AG10803 (cell line): ENCODE data around the gene STK39.

Source experiments
- DNase-seq: peaks from one replicate; pipeline ENCODE4 v3.0.0; 2010; ENCODE audit warnings: low read depth
- H3K4me3 ChIP-seq: 2 replicates; pipeline ENCODE4 v1.5.1; 2011; ENCODE audit warnings: mild to moderate bottlenecking, low read length, control low read depth
- CTCF ChIP-seq: conservative IDR thresholded peaks from 2 replicates; pipeline ENCODE4 v1.5.1; 2011; ENCODE audit warnings: mild to moderate bottlenecking, low read length, control low read depth, inconsistent platforms

Gene STK39

GRCh38 chr2:167916756-167917155, 330.6 kb downstream of the STK39 start:
- no peak for DNase-seq
- no peak for TF ChIP-seq CTCF
- H3K4me3 ChIP-seq: no peak overlapping the region

- DNase-seq: no peak
- no peak for TF ChIP-seq CTCF
- no peak overlapping the region for H3K4me3 ChIP-seq
Measured at GRCh38 chr2:167914969-167915368, 332.4 kb downstream of the STK39 start.

DNA sequence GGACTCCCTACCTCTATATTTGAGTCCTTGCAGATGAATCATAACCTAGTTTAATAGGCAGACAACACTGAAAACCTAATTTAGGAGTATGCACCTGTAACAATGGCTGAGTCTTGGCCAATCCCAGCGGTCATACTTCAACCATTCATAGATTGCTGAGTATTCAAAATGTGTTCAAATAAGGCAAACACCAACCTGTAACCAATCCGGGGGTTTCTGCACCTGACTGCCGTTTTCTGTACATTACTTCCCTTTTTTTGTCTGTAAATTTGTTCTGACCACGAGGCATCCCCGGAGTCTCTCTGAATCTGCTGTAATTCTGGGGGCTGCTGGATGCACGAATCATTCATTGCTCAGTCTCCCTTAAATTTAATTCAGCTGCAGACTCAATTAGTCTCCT, 338.6 kb downstream of the STK39 start:
- no peak for TF ChIP-seq CTCF
- H3K4me3 ChIP-seq: no peak overlapping the region
- DNase-seq: no peak

GRCh38 chr2:167905668-167906067, 341.7 kb downstream of the STK39 start:
- TF ChIP-seq CTCF: no peak
- DNase-seq: no peak
- H3K4me3 ChIP-seq: no peak overlapping the region
